Sigmoid colon (tissue), 4 donors: Measurements from ENCODE around the gene COL5A1.

Experiments used
- CTCF ChIP-seq, 4 experiments: fragments of 450-650 bp in 3 of 4; fragments of 200-600 bp in 1 of 4; IDR thresholded peaks; one replicate each; pipeline ENCODE4 v1.5.1; 2016 to 2019; ENCODE audit warnings: antibody characterized with exemption in 4 of 4, mild to moderate bottlenecking in 3 of 4, moderate library complexity in 2 of 4
- EP300 ChIP-seq, 4 donors: sonication (generic); formaldehyde crosslinking; IDR thresholded peaks; one replicate each; pipeline ENCODE4 v1.6.1; 2017; ENCODE audit warnings: antibody characterized with exemption in 4 of 4
- POLR2A ChIP-seq, 2 donors: fragments of 450-650 bp; IDR thresholded peaks; one replicate each; pipeline ENCODE4 v1.6.1; 2016; ENCODE audit warnings: antibody characterized with exemption in 2 of 2, mild to moderate bottlenecking in 2 of 2, moderate library complexity in 2 of 2
- POLR2AphosphoS5 ChIP-seq, 4 donors: sonication (generic); formaldehyde crosslinking; IDR thresholded peaks; one replicate each; pipeline ENCODE4 v1.6.1; 2017; ENCODE audit warnings: antibody characterized with exemption in 4 of 4

- TF ChIP-seq CTCF (IDR thresholded peaks at IDR 0.05) (no peak), POLR2A (IDR thresholded peaks at IDR 0.05) (no peak), EP300 (IDR thresholded peaks at IDR 0.05) (no peak), POLR2AphosphoS5 (IDR thresholded peaks at IDR 0.05) (no peak)
These were observed 39.8 kb upstream of the COL5A1 start for GRCh38 chr9:134601764-134602163.
